GM19099 (cell line): Measurements from ENCODE around the gene UBE2R2.

Experiments used
- POLR2A ChIP-seq: IDR thresholded peaks from 3 replicates; pipeline ENCODE4 v1.6.1; 2011; ENCODE audit warnings: low read depth; ENCODE audit not compliant: insufficient read length; ENCODE audit errors: extremely low read depth

UBE2R2 gene

GRCh38 chr9:33846231-33846630 is 29.3 kb downstream of the UBE2R2 start:
- no peak for TF ChIP-seq POLR2A

- no peak for TF ChIP-seq POLR2A
Observed at GRCh38 chr9:33850267-33850629, 33.3 kb downstream of the UBE2R2 start.

GRCh38 chr9:33850677-33851076 is 33.7 kb downstream of the UBE2R2 start:
- no peak for TF ChIP-seq POLR2A

- TF ChIP-seq POLR2A = no peak
Observed at GRCh38 chr9:33851301-33851700, 34.3 kb downstream of the UBE2R2 start.

GRCh38 chr9:33852216-33852826 is 35.4 kb downstream of the UBE2R2 start:
- TF ChIP-seq POLR2A = no peak

- no peak for TF ChIP-seq POLR2A
Observed at GRCh38 chr9:33856247-33856646, 39.3 kb downstream of the UBE2R2 start.

GRCh38 chr9:33858423-33858822 is 41.5 kb downstream of the UBE2R2 start:
- TF ChIP-seq POLR2A = no peak

GRCh38 chr9:33860200-33860871 is 43.4 kb downstream of the UBE2R2 start:
- no peak for TF ChIP-seq POLR2A

GRCh38 chr9:33861917-33862453 is 45.0 kb downstream of the UBE2R2 start:
- TF ChIP-seq POLR2A = no peak

GRCh38 chr9:33867747-33868439 is 50.9 kb downstream of the UBE2R2 start:
- TF ChIP-seq POLR2A = no peak

- TF ChIP-seq POLR2A = no peak
Observed at GRCh38 chr9:33868440-33868973, 51.5 kb downstream of the UBE2R2 start.

GRCh38 chr9:33877727-33878489 is 60.9 kb downstream of the UBE2R2 start:
- TF ChIP-seq POLR2A = no peak

GRCh38 chr9:33878691-33879366 is 61.9 kb downstream of the UBE2R2 start:
- no peak for TF ChIP-seq POLR2A

- no peak for TF ChIP-seq POLR2A
Observed at GRCh38 chr9:33880211-33881089, 63.5 kb downstream of the UBE2R2 start.

GRCh38 chr9:33881635-33882034 is 64.7 kb downstream of the UBE2R2 start:
- TF ChIP-seq POLR2A = no peak
